Panc1 (cell line): ENCODE results near the gene MXD3.

Experiments
- CTCF ChIP-seq: fragments of 450-650 bp; IDR thresholded peaks from 2 replicates; pipeline ENCODE4 v1.5.1; 2017; ENCODE audit warnings: mild to moderate bottlenecking
- POLR2AphosphoS5 ChIP-seq: IDR thresholded peaks from 2 replicates; pipeline ENCODE4 v1.6.1; 2012; ENCODE audit warnings: mild to moderate bottlenecking, low read depth, low read length, moderate library complexity
- SIN3A ChIP-seq: IDR thresholded peaks from 2 replicates; pipeline ENCODE4 v1.6.1; 2012; ENCODE audit warnings: low read depth, mild to moderate bottlenecking, low read length, moderate library complexity, borderline replicate concordance; ENCODE audit not compliant: insufficient read depth
- TF ChIP-seq, protein P1 (sequence below), 2 experiments: IDR thresholded peaks; 2 replicates each; pipeline ENCODE4 v1.6.1; 2011 to 2012; ENCODE audit warnings: low read depth in 2 of 2, control low read depth in 1 of 2, low read length in 1 of 2, mild to moderate bottlenecking in 1 of 2, moderate library complexity in 1 of 2; ENCODE audit not compliant: insufficient read depth in 1 of 2

- no peak for TF ChIP-seq CTCF
- no peak for TF ChIP-seq POLR2AphosphoS5
- TF ChIP-seq SIN3A = no peak
- TF ChIP-seq, protein P1, sequence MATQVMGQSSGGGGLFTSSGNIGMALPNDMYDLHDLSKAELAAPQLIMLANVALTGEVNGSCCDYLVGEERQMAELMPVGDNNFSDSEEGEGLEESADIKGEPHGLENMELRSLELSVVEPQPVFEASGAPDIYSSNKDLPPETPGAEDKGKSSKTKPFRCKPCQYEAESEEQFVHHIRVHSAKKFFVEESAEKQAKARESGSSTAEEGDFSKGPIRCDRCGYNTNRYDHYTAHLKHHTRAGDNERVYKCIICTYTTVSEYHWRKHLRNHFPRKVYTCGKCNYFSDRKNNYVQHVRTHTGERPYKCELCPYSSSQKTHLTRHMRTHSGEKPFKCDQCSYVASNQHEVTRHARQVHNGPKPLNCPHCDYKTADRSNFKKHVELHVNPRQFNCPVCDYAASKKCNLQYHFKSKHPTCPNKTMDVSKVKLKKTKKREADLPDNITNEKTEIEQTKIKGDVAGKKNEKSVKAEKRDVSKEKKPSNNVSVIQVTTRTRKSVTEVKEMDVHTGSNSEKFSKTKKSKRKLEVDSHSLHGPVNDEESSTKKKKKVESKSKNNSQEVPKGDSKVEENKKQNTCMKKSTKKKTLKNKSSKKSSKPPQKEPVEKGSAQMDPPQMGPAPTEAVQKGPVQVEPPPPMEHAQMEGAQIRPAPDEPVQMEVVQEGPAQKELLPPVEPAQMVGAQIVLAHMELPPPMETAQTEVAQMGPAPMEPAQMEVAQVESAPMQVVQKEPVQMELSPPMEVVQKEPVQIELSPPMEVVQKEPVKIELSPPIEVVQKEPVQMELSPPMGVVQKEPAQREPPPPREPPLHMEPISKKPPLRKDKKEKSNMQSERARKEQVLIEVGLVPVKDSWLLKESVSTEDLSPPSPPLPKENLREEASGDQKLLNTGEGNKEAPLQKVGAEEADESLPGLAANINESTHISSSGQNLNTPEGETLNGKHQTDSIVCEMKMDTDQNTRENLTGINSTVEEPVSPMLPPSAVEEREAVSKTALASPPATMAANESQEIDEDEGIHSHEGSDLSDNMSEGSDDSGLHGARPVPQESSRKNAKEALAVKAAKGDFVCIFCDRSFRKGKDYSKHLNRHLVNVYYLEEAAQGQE (IDR thresholded peaks at IDR 0.05; ENCODE audit: insufficient read depth in 1 of 2, low read depth in 2 of 2, low read length in 1 of 2) = no peak
Measured at GRCh38 chr5:177316005-177316404, 4.3 kb upstream of the MXD3 start.
